Activated B cell treated with CpG ODN at 0.5 μM for 24 hours (primary cell): ENCODE measurements around the gene SYNC. TPM values are rescaled to one million over a fixed set of nuclear protein-coding genes. Genes with fewer than 3 reads are reported as not detected.

Experiments
- ATAC-seq: fragments of 200-7000 bp; cut with Tn5 transposase; one replicate; pipeline ENCODE4 v1.10.0; 2021; ENCODE audit warnings: low read depth, mild to moderate bottlenecking, moderate library complexity
- CTCF ChIA-PET: fragments of 350-600 bp; sonication (Branson Sonifier 250); formaldehyde crosslinking; loops from one replicate; lab custom pipeline; 2021; ENCODE audit warnings: antibody characterized with exemption; lab: Charles Lee
- POLR2A ChIA-PET: fragments of 350-600 bp; sonication (Branson Sonifier 250); formaldehyde crosslinking; loops from one replicate; lab custom pipeline; 2021; ENCODE audit warnings: antibody characterized with exemption; lab: Charles Lee
- DNase-seq: peaks from one replicate; pipeline ENCODE4 v3.0.0; 2022
- H3K27ac Mint-ChIP-seq: one replicate; pipeline ENCODE4 v1.8.0; 2020; ENCODE audit warnings: mixed read lengths
- H3K27me3 Mint-ChIP-seq: one replicate; pipeline ENCODE4 v1.8.0; 2021; ENCODE audit warnings: mixed read lengths
- H3K36me3 Mint-ChIP-seq: one replicate; pipeline ENCODE4 v1.8.0; 2021; ENCODE audit warnings: low read depth, mixed read lengths
- H3K4me1 Mint-ChIP-seq: one replicate; pipeline ENCODE4 v1.8.0; 2021; ENCODE audit warnings: mixed read lengths
- H3K4me3 Mint-ChIP-seq: one replicate; pipeline ENCODE4 v1.8.0; 2020; ENCODE audit warnings: mild to moderate bottlenecking, mixed read lengths
- H3K9me3 Mint-ChIP-seq: one replicate; pipeline ENCODE4 v1.8.0; 2020; ENCODE audit warnings: mixed read lengths
- intact Hi-C: fragments of 100-400 bp; cut with micrococcal nuclease; formaldehyde crosslinking; loops from one replicate; pipeline ENCODE4 v1.15.1; 2024
- total RNA-seq: library from RNA; stranded (reverse); gene quantifications from 2 replicates; pipeline ENCODE4 v1.2.3, GENCODE V29; 2022
- TF ChIP-seq, protein P1 (sequence below): fragments of 200-600 bp; IDR thresholded peaks from one replicate; pipeline ENCODE4 v1.8.0; 2022; ENCODE audit warnings: antibody characterized with exemption, mild to moderate bottlenecking

SYNC gene
- not detected in 2 replicates for total RNA-seq

DNA sequence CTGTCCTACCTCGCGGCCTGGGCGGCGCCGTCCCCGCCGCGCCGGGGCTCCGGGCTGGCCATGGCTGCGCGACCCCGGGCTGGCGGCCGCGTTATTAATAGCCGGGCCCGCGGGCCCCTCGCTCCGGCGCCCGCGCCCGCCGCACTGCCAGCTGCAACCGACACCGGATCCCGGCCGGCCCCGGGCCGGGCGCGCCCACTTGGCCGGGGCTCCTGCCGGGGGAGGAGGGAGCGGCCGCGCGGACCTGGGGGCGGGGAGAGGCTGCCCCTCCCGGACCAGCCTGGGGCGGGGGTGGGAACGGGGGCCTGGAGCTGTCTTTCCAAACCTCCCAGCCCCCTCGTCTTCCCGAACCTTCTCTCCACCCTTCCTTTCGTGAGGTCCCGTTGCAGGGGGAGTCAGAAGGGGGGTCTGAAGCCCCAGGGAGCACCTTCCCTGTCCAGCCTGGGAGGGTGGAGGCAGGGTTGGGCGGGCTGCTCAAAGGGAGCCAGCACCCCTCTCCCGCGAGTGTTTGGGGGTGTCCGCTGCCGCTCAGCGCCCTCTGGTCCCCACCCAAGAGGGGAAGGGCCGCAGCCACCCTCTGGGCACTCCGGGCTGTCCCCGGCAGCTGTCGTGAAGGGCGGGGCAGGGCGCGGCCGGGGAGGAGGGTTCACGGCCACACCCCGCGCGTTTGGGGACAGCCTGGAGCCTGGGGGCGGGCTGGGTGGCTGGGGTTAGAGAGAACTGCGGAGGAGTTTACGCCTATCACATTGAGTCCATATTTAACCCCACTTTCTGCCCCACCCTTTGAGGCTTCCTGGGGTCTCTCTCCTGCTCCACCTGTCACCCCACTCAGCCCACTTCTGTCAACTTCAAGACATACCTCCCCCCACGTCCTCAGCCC is at the start of gene SYNC:
TSS of gene SYNC (minus strand) at position 172 of the 880 bp plus-strand sequence. CDS start at position 62, 110 bp downstream.
- DNase-seq: peak; percentile 30
- H3K9me3 Mint-ChIP-seq: no peaks in the 10 kb centered on the region
- CTCF ChIA-PET: interaction anchor here (2.1 kb wide), 1 partner anchor 9 kb away, joined by 7 read pairs; no protein-coding TSS in a partner anchor
- ATAC-seq: peak; percentile 75
- TF ChIP-seq, protein P1, sequence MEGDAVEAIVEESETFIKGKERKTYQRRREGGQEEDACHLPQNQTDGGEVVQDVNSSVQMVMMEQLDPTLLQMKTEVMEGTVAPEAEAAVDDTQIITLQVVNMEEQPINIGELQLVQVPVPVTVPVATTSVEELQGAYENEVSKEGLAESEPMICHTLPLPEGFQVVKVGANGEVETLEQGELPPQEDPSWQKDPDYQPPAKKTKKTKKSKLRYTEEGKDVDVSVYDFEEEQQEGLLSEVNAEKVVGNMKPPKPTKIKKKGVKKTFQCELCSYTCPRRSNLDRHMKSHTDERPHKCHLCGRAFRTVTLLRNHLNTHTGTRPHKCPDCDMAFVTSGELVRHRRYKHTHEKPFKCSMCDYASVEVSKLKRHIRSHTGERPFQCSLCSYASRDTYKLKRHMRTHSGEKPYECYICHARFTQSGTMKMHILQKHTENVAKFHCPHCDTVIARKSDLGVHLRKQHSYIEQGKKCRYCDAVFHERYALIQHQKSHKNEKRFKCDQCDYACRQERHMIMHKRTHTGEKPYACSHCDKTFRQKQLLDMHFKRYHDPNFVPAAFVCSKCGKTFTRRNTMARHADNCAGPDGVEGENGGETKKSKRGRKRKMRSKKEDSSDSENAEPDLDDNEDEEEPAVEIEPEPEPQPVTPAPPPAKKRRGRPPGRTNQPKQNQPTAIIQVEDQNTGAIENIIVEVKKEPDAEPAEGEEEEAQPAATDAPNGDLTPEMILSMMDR: no peak
- peaks cover 33% of the 10 kb centered on the region for H3K27me3 Mint-ChIP-seq
- peaks cover 21% of the 10 kb centered on the region for H3K4me1 Mint-ChIP-seq
- intact Hi-C loops: no loop called here
- peak within 1 kb of the TSS; percentile 75 for H3K4me3 Mint-ChIP-seq
- POLR2A ChIA-PET: interaction anchor here (0.6 kb wide), 1 partner anchor 167 kb away, joined by 3 read pairs; no protein-coding TSS in a partner anchor
- no peaks in the 10 kb centered on the region for H3K36me3 Mint-ChIP-seq
- H3K27ac Mint-ChIP-seq: no peak within 1 kb of the TSS

GRCh38 chr1:32749771-32750170 is 47.2 kb upstream of the SYNC start:
- peaks cover 11% of the 10 kb centered on the region for H3K4me1 Mint-ChIP-seq
- no peaks in the 10 kb centered on the region for H3K36me3 Mint-ChIP-seq
- no peak overlapping the region for H3K27ac Mint-ChIP-seq
- intact Hi-C loops: loop anchor here (5.0 kb wide), 1 partner anchor 97 kb away; the partner anchor contains the start of genes RBBP4 and ZBTB8OS
- H3K4me3 Mint-ChIP-seq: no peak overlapping the region
- TF ChIP-seq, protein P1: no peak
- POLR2A ChIA-PET: no interaction called here
- CTCF ChIA-PET: no interaction called here
- no peaks in the 10 kb centered on the region for H3K9me3 Mint-ChIP-seq
- no peak for DNase-seq
- ATAC-seq: no peak
- H3K27me3 Mint-ChIP-seq: peaks cover 13% of the 10 kb centered on the region

DNA sequence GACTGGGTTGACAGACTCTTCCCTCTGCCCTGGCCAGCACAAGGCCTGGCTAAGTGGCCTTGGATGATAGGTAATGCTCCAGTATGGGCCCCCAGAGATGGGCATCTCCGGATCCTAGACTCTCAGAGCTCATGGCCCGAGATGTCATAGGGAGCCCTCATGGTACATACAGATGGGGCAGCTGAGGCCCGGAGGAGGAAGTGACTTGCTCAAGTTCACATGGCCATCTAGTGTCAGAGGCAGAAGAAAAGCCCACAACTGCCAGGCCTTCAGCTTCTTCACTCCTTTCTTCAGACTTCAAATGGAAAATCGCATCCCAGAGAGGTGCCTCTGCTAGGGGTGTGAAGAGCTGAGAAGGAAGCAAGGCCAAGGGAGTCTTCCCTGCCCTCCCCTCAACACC is 46.8 kb upstream of the SYNC start:
- H3K36me3 Mint-ChIP-seq: no peaks in the 10 kb centered on the region
- H3K27me3 Mint-ChIP-seq: peaks cover 16% of the 10 kb centered on the region
- POLR2A ChIA-PET: no interaction called here
- H3K27ac Mint-ChIP-seq: no peak overlapping the region
- no peak overlapping the region for H3K4me3 Mint-ChIP-seq
- DNase-seq (no peak), ATAC-seq (no peak)
- TF ChIP-seq, protein P1: no peak
- no peaks in the 10 kb centered on the region for H3K9me3 Mint-ChIP-seq
- H3K4me1 Mint-ChIP-seq: peaks cover 8% of the 10 kb centered on the region
- intact Hi-C loops: no loop called here
- CTCF ChIA-PET: no interaction called here

DNA sequence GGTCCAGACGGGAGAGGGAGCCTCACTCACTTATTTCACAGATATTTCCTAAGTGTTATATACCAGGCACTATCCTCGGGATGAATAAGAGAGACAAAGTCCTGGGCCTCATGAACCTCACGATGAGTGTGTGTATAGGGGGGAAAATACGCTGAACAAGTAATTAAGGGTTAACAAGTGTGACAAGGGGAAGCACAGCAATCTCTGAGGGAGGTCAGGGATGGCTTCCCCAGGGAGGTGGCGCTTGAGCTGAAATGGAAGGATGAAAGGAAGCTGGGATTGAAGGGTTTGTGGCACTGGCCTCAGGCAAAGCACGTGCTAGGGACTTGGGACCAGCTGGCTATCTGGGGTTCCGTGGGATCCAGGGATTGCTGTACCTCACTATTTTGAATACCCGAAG is 46.4 kb upstream of the SYNC start:
- peaks cover 6% of the 10 kb centered on the region for H3K4me1 Mint-ChIP-seq
- TF ChIP-seq, protein P1: no peak
- ChIA-PET POLR2A (no interaction called here), CTCF (no interaction called here)
- peaks cover 19% of the 10 kb centered on the region for H3K27me3 Mint-ChIP-seq
- DNase-seq (no peak), ATAC-seq (no peak)
- intact Hi-C loops: no loop called here
- no peak overlapping the region for H3K27ac Mint-ChIP-seq
- no peaks in the 10 kb centered on the region for H3K36me3 Mint-ChIP-seq
- H3K4me3 Mint-ChIP-seq: no peak overlapping the region
- H3K9me3 Mint-ChIP-seq: no peaks in the 10 kb centered on the region

GRCh38 chr1:32748348-32748747 is 45.8 kb upstream of the SYNC start:
- TF ChIP-seq, protein P1: no peak
- POLR2A ChIA-PET: no interaction called here
- intact Hi-C loops: no loop called here
- H3K9me3 Mint-ChIP-seq: no peaks in the 10 kb centered on the region
- H3K4me1 Mint-ChIP-seq: peaks cover 3% of the 10 kb centered on the region
- no peak for ATAC-seq
- H3K27me3 Mint-ChIP-seq: peaks cover 20% of the 10 kb centered on the region
- no peak for DNase-seq
- no peak overlapping the region for H3K27ac Mint-ChIP-seq
- H3K4me3 Mint-ChIP-seq: no peak overlapping the region
- no peaks in the 10 kb centered on the region for H3K36me3 Mint-ChIP-seq
- CTCF ChIA-PET: no interaction called here
